T-cell (primary cell): ENCODE measurements around the gene GPR173. TPM values are rescaled to one million over a fixed set of nuclear protein-coding genes. Genes with fewer than 3 reads are reported as not detected.

Experiments
- ATAC-seq, 4 experiments: fragments of 200-7000 bp in 3 of 4; fragments of 150-1000 bp in 1 of 4; cut with Tn5 transposase; replicated peaks in 1 of 4; 1 replicate in 3 of 4; 2 replicates in 1 of 4; pipeline ENCODE4 v1.10.0; 2021; ENCODE audit warnings: moderate library complexity in 3 of 4, mild to moderate bottlenecking in 2 of 4, moderate number of reproducible peaks in 1 of 4
- CTCF ChIA-PET, 2 donors: fragments of 300-600 bp; sonication (Branson Sonifier 250); formaldehyde crosslinking; loops; one replicate each; lab custom pipeline; 2022; ENCODE audit warnings: antibody characterized with exemption in 2 of 2; lab: Charles Lee
- POLR2A ChIA-PET, 2 donors: fragments of 300-600 bp; sonication (Branson Sonifier 250); formaldehyde crosslinking; loops; one replicate each; lab custom pipeline; 2022; ENCODE audit warnings: antibody characterized with exemption in 2 of 2; lab: Charles Lee
- DNase-seq, 35 experiments: peaks; one replicate each; pipeline versions ENCODE4 v3.0.0 to v3.0.0-alpha.2; 2013 to 2023
- H3K27ac ChIP-seq: one replicate; pipeline ENCODE4 v1.5.1; 2013; ENCODE audit warnings: low read length
- H3K27me3 ChIP-seq, 2 experiments: replicated peaks in 1 of 2; 1 replicate in 1 of 2; 2 replicates in 1 of 2; pipeline versions ENCODE4 v1.6.1 to v1.7.0; 2013; ENCODE audit warnings: low read length in 1 of 2, mixed read lengths in 1 of 2; ENCODE audit not compliant: control insufficient read depth in 2 of 2, insufficient read depth in 2 of 2; ENCODE audit errors: extremely low read depth in 1 of 2
- H3K36me3 ChIP-seq, 2 donors: 1 replicate in 1 of 2; 2 replicates in 1 of 2; pipeline versions ENCODE4 v1.6.1 to v1.7.0; 2013; ENCODE audit warnings: low read length in 1 of 2; ENCODE audit not compliant: control insufficient read depth in 2 of 2, insufficient read depth in 1 of 2; ENCODE audit errors: extremely low read depth in 1 of 2
- H3K4me1 ChIP-seq, 2 experiments: 1 replicate in 1 of 2; 2 replicates in 1 of 2; pipeline versions ENCODE4 v1.6.1 to v1.7.0; 2013; ENCODE audit warnings: low read length in 2 of 2, mixed read lengths in 1 of 2; ENCODE audit not compliant: insufficient read depth in 2 of 2, control insufficient read depth in 1 of 2; ENCODE audit errors: extremely low read depth in 1 of 2
- H3K4me3 ChIP-seq, 2 donors: 1 replicate in 1 of 2; 2 replicates in 1 of 2; pipeline versions ENCODE4 v1.5.1 to v1.7.0; 2013; ENCODE audit warnings: mild to moderate bottlenecking in 2 of 2, low read length in 1 of 2, moderate library complexity in 1 of 2; ENCODE audit not compliant: control insufficient read depth in 1 of 2; ENCODE audit errors: extremely low read depth in 1 of 2
- H3K9me3 ChIP-seq: 2 replicates; pipeline ENCODE4 v1.7.0; 2013
- H3K27ac Mint-ChIP-seq, 2 donors: one replicate each; pipeline ENCODE4 v1.8.0; 2020 to 2021; ENCODE audit warnings: mild to moderate bottlenecking in 2 of 2, mixed read lengths in 2 of 2
- H3K27me3 Mint-ChIP-seq, 2 donors: one replicate each; pipeline ENCODE4 v1.8.0; 2021 to 2022; ENCODE audit warnings: mixed read lengths in 2 of 2
- H3K36me3 Mint-ChIP-seq: one replicate; pipeline ENCODE4 v1.8.0; 2021; ENCODE audit warnings: mixed read lengths
- H3K4me1 Mint-ChIP-seq, 3 donors: one replicate each; pipeline ENCODE4 v1.8.0; 2020 to 2022; ENCODE audit warnings: mixed read lengths in 3 of 3, mild to moderate bottlenecking in 1 of 3
- H3K4me3 Mint-ChIP-seq, 3 donors: one replicate each; pipeline ENCODE4 v1.8.0; 2020 to 2022; ENCODE audit warnings: mild to moderate bottlenecking in 3 of 3, mixed read lengths in 3 of 3, moderate library complexity in 3 of 3
- H3K9me3 Mint-ChIP-seq, 3 donors: one replicate each; pipeline ENCODE4 v1.8.0; 2020 to 2022; ENCODE audit warnings: mixed read lengths in 3 of 3
- WGBS: methylation state at CpG from one replicate; pipeline ENCODE4 v1.1.5; 2013; ENCODE audit warnings: missing lambda C conversion rate; ENCODE audit not compliant: insufficient coverage; 5-methylcytosine and 5-hydroxymethylcytosine counted together
- total RNA-seq, 35 experiments: library from RNA in 6 of 35; stranded (reverse) in 6 of 35; fragments of 120-200 nt in 1 of 35; gene quantifications; one replicate each; pipeline versions ENCODE4 v1.2.1 to v1.2.4 and lab custom pipeline; 2013 to 2026

The GPR173 gene
- total RNA-seq, 5 donors from 2014 or later (not counting 1 experiment from before 2014, with no cell fraction given) = 0.12 to 0.50 (median 0.17) TPM; not detected in 1

- ATAC-seq (no peak), DNase-seq (no peak)
- no peaks in the 10 kb centered on the region for H3K9me3 ChIP-seq
- H3K27me3 ChIP-seq = peaks cover 0 to 7% of the 10 kb centered on the region in 2 experiments
- H3K27me3 Mint-ChIP-seq = peaks cover 0 to 2% of the 10 kb centered on the region in 2 donors
- no peaks in the 10 kb centered on the region for H3K36me3 Mint-ChIP-seq
- H3K27ac Mint-ChIP-seq = no peak overlapping the region
- CTCF ChIA-PET = no interaction called here
- POLR2A ChIA-PET = no interaction called here
- no peak overlapping the region for H3K27ac ChIP-seq
- no peak overlapping the region for H3K4me3 Mint-ChIP-seq
- H3K4me1 Mint-ChIP-seq = no peaks in the 10 kb centered on the region
- no peak overlapping the region for H3K4me3 ChIP-seq
- H3K4me1 ChIP-seq = peaks cover 0 to 10% of the 10 kb centered on the region in 2 experiments
- WGBS = 89% methylated on average over 5 of the region's 6 CpGs
- no peaks in the 10 kb centered on the region for H3K36me3 ChIP-seq
- H3K9me3 Mint-ChIP-seq = no peaks in the 10 kb centered on the region
These were observed 6.8 kb downstream of the GPR173 start for GRCh38 chrX:53055244-53055849.

- no peaks in the 10 kb centered on the region for H3K27me3 ChIP-seq
- peaks cover 0 to 10% of the 10 kb centered on the region in 2 experiments for H3K4me1 ChIP-seq
- H3K27ac ChIP-seq = no peak overlapping the region
- ATAC-seq = no peak
- no peaks in the 10 kb centered on the region for H3K36me3 ChIP-seq
- H3K9me3 ChIP-seq = no peaks in the 10 kb centered on the region
- Mint-ChIP-seq H3K4me3 (no peak overlapping the region), H3K36me3 (no peaks in the 10 kb centered on the region), H3K9me3 (no peaks in the 10 kb centered on the region), H3K27me3 (no peaks in the 10 kb centered on the region), H3K4me1 (no peaks in the 10 kb centered on the region), H3K27ac (no peak overlapping the region)
- no peak for DNase-seq
- ChIA-PET CTCF (no interaction called here), POLR2A (no interaction called here)
- WGBS = 66% methylated on average over 5 of the region's 5 CpGs
- H3K4me3 ChIP-seq = no peak overlapping the region
These were observed 7.7 kb downstream of the GPR173 start for GRCh38 chrX:53056292-53056691.

GRCh38 chrX:53065104-53065503 is 16.5 kb downstream of the GPR173 start:
- Histone ChIP-seq H3K27me3 (no peaks in the 10 kb centered on the region), H3K4me1 (no peaks in the 10 kb centered on the region), H3K27ac (no peak overlapping the region), H3K4me3 (no peak overlapping the region), H3K9me3 (no peaks in the 10 kb centered on the region), H3K36me3 (no peaks in the 10 kb centered on the region)
- H3K9me3 Mint-ChIP-seq = no peaks in the 10 kb centered on the region
- H3K4me3 Mint-ChIP-seq = no peak overlapping the region
- no CpG with 5 or more reads among the region's 1 CpG for WGBS
- CTCF ChIA-PET = no interaction called here
- H3K36me3 Mint-ChIP-seq = no peaks in the 10 kb centered on the region
- no peak overlapping the region for H3K27ac Mint-ChIP-seq
- H3K27me3 Mint-ChIP-seq = peaks cover 0 to 7% of the 10 kb centered on the region in 2 donors
- H3K4me1 Mint-ChIP-seq = no peaks in the 10 kb centered on the region
- POLR2A ChIA-PET = no interaction called here
- ATAC-seq = no peak
- DNase-seq = no peak

- no peak for DNase-seq
- Histone ChIP-seq H3K27ac (no peak overlapping the region), H3K27me3 (no peaks in the 10 kb centered on the region), H3K4me3 (no peak overlapping the region), H3K4me1 (peaks cover 0 to 9% of the 10 kb centered on the region in 2 experiments), H3K9me3 (no peaks in the 10 kb centered on the region), H3K36me3 (no peaks in the 10 kb centered on the region)
- peaks cover 0 to 3% of the 10 kb centered on the region in 2 donors for H3K27me3 Mint-ChIP-seq
- POLR2A ChIA-PET = no interaction called here
- CTCF ChIA-PET = interaction anchor here in 1 of 2 donors (0.7 to 1.0 kb wide), 2 partner anchors 213 to 364 kb away, joined by 3 to 4 read pairs; no protein-coding TSS in a partner anchor
- H3K4me3 Mint-ChIP-seq = peak overlapping the region in 1 of 3 donors; percentile 71
- WGBS = 65% methylated on average over 5 of the region's 10 CpGs
- no peaks in the 10 kb centered on the region for H3K9me3 Mint-ChIP-seq
- no peak for ATAC-seq
- peaks cover 16 to 20% (median 18%) of the 10 kb centered on the region in 3 donors for H3K4me1 Mint-ChIP-seq
- H3K36me3 Mint-ChIP-seq = no peaks in the 10 kb centered on the region
- H3K27ac Mint-ChIP-seq = no peak overlapping the region
These were observed 22.5 kb downstream of the GPR173 start for GRCh38 chrX:53071064-53071463.

GRCh38 chrX:53071604-53072417 is 23.2 kb downstream of the GPR173 start:
- POLR2A ChIA-PET = interaction anchor here (0.7 to 1.2 kb wide), 3 partner anchors 10 to 681 kb away, joined by 3 to 21 read pairs (median 4); partner anchors contain the start of gene TSPYL2 (in 2 of the 2)
- no peaks in the 10 kb centered on the region for H3K27me3 ChIP-seq
- H3K4me1 ChIP-seq = peaks cover 0 to 9% of the 10 kb centered on the region in 2 experiments
- H3K4me3 ChIP-seq = peak overlapping the region; percentile 20 to 57
- WGBS = 0% methylated on average over 5 of the region's 31 CpGs
- no peaks in the 10 kb centered on the region for H3K36me3 Mint-ChIP-seq
- CTCF ChIA-PET = interaction anchor here (0.7 to 1.1 kb wide), 4 partner anchors 10 to 213 kb away, joined by 3 to 6 read pairs (median 4); partner anchors contain the start of gene TSPYL2 (in 1 of the 2)
- no peaks in the 10 kb centered on the region for H3K36me3 ChIP-seq
- peak overlapping the region; percentile 71 to 85 (median 82) for H3K4me3 Mint-ChIP-seq
- peaks cover 0 to 3% of the 10 kb centered on the region in 2 donors for H3K27me3 Mint-ChIP-seq
- H3K9me3 Mint-ChIP-seq = no peaks in the 10 kb centered on the region
- ATAC-seq (peak; percentile 89 to 90 (median 90)), DNase-seq (peak; percentile 49 to 87 (median 65))
- peak overlapping the region; percentile 46 to 84 for H3K27ac Mint-ChIP-seq
- H3K27ac ChIP-seq = peak overlapping the region; percentile 41
- peaks cover 16 to 20% (median 18%) of the 10 kb centered on the region in 3 donors for H3K4me1 Mint-ChIP-seq
- no peaks in the 10 kb centered on the region for H3K9me3 ChIP-seq

- Histone ChIP-seq H3K4me3 (peak overlapping the region in 1 of 2 donors; percentile 57), H3K4me1 (peaks cover 0 to 9% of the 10 kb centered on the region in 2 experiments), H3K36me3 (no peaks in the 10 kb centered on the region), H3K9me3 (no peaks in the 10 kb centered on the region), H3K27me3 (no peaks in the 10 kb centered on the region), H3K27ac (peak overlapping the region; percentile 41)
- H3K4me3 Mint-ChIP-seq = peak overlapping the region; percentile 71 to 85 (median 82)
- peak overlapping the region; percentile 46 to 84 for H3K27ac Mint-ChIP-seq
- WGBS = no CpG with 5 or more reads among the region's 9 CpGs
- H3K4me1 Mint-ChIP-seq = peaks cover 16 to 20% (median 18%) of the 10 kb centered on the region in 3 donors
- ChIA-PET CTCF (interaction anchor here (0.7 to 1.1 kb wide), 4 partner anchors 9 to 240 kb away, joined by 3 to 7 read pairs (median 5); partner anchors contain the start of gene TSPYL2 (in 1 of the 2)), POLR2A (interaction anchor here (0.7 to 1.2 kb wide), 3 partner anchors 9 to 681 kb away, joined by 3 to 21 read pairs (median 4); partner anchors contain the start of gene TSPYL2 (in 2 of the 2))
- no peaks in the 10 kb centered on the region for H3K27me3 Mint-ChIP-seq
- no peaks in the 10 kb centered on the region for H3K9me3 Mint-ChIP-seq
- no peak for DNase-seq
- ATAC-seq = no peak
- no peaks in the 10 kb centered on the region for H3K36me3 Mint-ChIP-seq
These were observed 24.0 kb downstream of the GPR173 start for GRCh38 chrX:53072418-53073114.
